NT2/D1 (cell line): ENCODE measurements around the gene RGL4.

Experiments
- YY1 ChIP-seq: IDR thresholded peaks from 2 replicates; pipeline ENCODE4 v1.6.1; 2011; ENCODE audit not compliant: insufficient read length, insufficient read depth
- ZNF274 ChIP-seq: IDR thresholded peaks from 2 replicates; pipeline ENCODE4 v1.6.1; 2011; ENCODE audit warnings: mild to moderate bottlenecking, low read depth, low read length

DNA sequence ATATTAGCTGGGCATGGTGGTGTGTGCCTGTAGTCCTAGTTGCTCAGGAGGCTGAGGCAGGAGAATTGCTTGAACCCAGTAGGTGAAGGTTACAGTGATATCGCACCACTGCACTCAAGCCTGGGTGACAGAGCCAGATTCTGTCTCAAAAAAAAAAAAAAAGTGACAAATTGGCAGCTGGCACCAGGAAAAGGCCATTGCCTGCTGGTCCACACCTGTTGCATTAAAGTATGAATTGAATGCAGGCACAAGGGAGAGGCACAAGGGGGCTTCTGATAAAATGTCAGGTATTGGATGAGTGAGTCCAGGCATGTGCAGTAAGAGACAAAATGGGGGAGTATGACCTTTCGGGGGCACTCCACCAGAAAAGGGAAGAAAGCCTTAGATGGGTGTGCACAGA, 31.9 kb downstream of the RGL4 start:
- TF ChIP-seq YY1, result no peak
- TF ChIP-seq ZNF274, result no peak
